H1 (cell line): ENCODE results near the gene FRMD4B. TPM values are rescaled to one million over a fixed set of nuclear protein-coding genes. Genes with fewer than 3 reads are reported as not detected.

Source experiments
- CTCF ChIA-PET: fragments of 300-600 bp; sonication (Branson Sonifier 250); formaldehyde crosslinking; loops from one replicate; lab custom pipeline; 2021; ENCODE audit not compliant: partially characterized antibody; lab: Charles Lee
- POLR2A ChIA-PET: fragments of 300-600 bp; sonication (Branson Sonifier 250); formaldehyde crosslinking; loops from one replicate; lab custom pipeline; 2021; ENCODE audit warnings: inconsistent platforms; ENCODE audit not compliant: partially characterized antibody; lab: Charles Lee
- DNase-seq, 2 experiments: peaks; one replicate each; pipeline versions ENCODE4 v3.0.0 to v3.0.0-alpha.2; 2010 to 2022; ENCODE audit warnings: low spot score in 2 of 2, low read depth in 1 of 2, mixed read lengths in 1 of 2
- FAIRE-seq: peaks from 2 replicates; lab custom pipeline; 2011; peaks lifted over from hg19 to GRCh38; lab: Jason Lieb, UNC
- H2AFZ ChIP-seq: 2 replicates; pipeline ENCODE4 v1.8.1; 2012; ENCODE audit warnings: low read length, inconsistent platforms
- H2AK5ac ChIP-seq: 2 replicates; pipeline ENCODE4 v1.6.1; 2013; ENCODE audit warnings: low read depth, low read length
- H2BK120ac ChIP-seq: replicated peaks from 2 replicates; pipeline ENCODE3; 2013; ENCODE audit warnings: low read depth, low read length, inconsistent platforms
- H2BK12ac ChIP-seq: 2 replicates; pipeline ENCODE4 v1.6.1; 2013; ENCODE audit warnings: low read depth, low read length
- H2BK15ac ChIP-seq: 2 replicates; pipeline ENCODE4 v1.6.1; 2013; ENCODE audit warnings: low read length
- H2BK20ac ChIP-seq: 2 replicates; pipeline ENCODE4 v1.6.1; 2013; ENCODE audit warnings: low read length
- H2BK5ac ChIP-seq: 2 replicates; pipeline ENCODE4 v1.6.1; 2013; ENCODE audit warnings: low read depth, low read length
- H3K14ac ChIP-seq: 2 replicates; pipeline ENCODE4 v1.6.1; 2013; ENCODE audit warnings: inconsistent platforms; ENCODE audit not compliant: insufficient read length
- H3K18ac ChIP-seq: 2 replicates; pipeline ENCODE4 v1.6.1; 2013; ENCODE audit warnings: low read length; ENCODE audit errors: extremely low read depth
- H3K23ac ChIP-seq: 2 replicates; pipeline ENCODE4 v1.6.1; 2013; ENCODE audit warnings: inconsistent platforms; ENCODE audit not compliant: insufficient read length
- H3K23me2 ChIP-seq: 2 replicates; pipeline ENCODE4 v1.6.1; 2013; ENCODE audit warnings: low read depth, low read length
- H3K27ac ChIP-seq: 2 replicates; pipeline ENCODE4 v1.6.1; 2011; ENCODE audit warnings: low read depth, low read length, inconsistent platforms
- H3K27me3 ChIP-seq, 4 experiments: replicated peaks in 1 of 4; 1 replicate in 1 of 4; 2 replicates in 3 of 4; pipeline versions ENCODE4 v1.6.1 to v1.8.1; 2011 to 2013; ENCODE audit warnings: low read length in 3 of 4, mild to moderate bottlenecking in 3 of 4, inconsistent platforms in 2 of 4, mixed read lengths in 2 of 4, moderate library complexity in 1 of 4; ENCODE audit not compliant: control insufficient read depth in 3 of 4, insufficient read depth in 3 of 4; ENCODE audit errors: extremely low read depth in 1 of 4
- H3K36me3 ChIP-seq, 4 experiments: 2 replicates each; pipeline versions ENCODE4 v1.6.1 to v1.8.1; 2011 to 2013; ENCODE audit warnings: mild to moderate bottlenecking in 4 of 4, low read length in 3 of 4, moderate library complexity in 2 of 4, control low read depth in 1 of 4, inconsistent platforms in 1 of 4; ENCODE audit not compliant: insufficient read depth in 4 of 4, control insufficient read depth in 2 of 4
- H3K4ac ChIP-seq: replicated peaks from 2 replicates; pipeline ENCODE3; 2013; ENCODE audit warnings: low read length, low read depth, mixed read lengths, inconsistent platforms; ENCODE audit not compliant: insufficient read length
- H3K4me1 ChIP-seq, 4 experiments: replicated peaks in 1 of 4; 1 replicate in 1 of 4; 2 replicates in 3 of 4; pipeline versions ENCODE4 v1.6.1 to v1.8.1; 2011 to 2013; ENCODE audit warnings: low read length in 3 of 4, inconsistent platforms in 2 of 4, mixed read lengths in 1 of 4; ENCODE audit not compliant: insufficient read depth in 4 of 4, control insufficient read depth in 3 of 4
- H3K4me2 ChIP-seq, 2 experiments: 2 replicates each; pipeline versions ENCODE4 v1.6.1 to v1.8.1; 2011 to 2013; ENCODE audit warnings: low read depth in 2 of 2, low read length in 2 of 2, control low read depth in 1 of 2, inconsistent platforms in 1 of 2, mild to moderate bottlenecking in 1 of 2; ENCODE audit not compliant: insufficient read depth in 1 of 2
- H3K4me3 ChIP-seq, 4 experiments: fragments of 200-600, 300-600 bp in 1 of 4; sonication (generic), shearing (Covaris generic), sonication (Bioruptor Twin) in 1 of 4; 2 replicates each; pipeline versions ENCODE4 v1.5.1 to v1.8.1; 2011 to 2016; ENCODE audit warnings: low read length in 4 of 4, low read depth in 3 of 4, control low read depth in 2 of 4, inconsistent platforms in 2 of 4, mild to moderate bottlenecking in 2 of 4, mixed read lengths in 1 of 4, moderate library complexity in 1 of 4; ENCODE audit not compliant: insufficient read depth in 2 of 4; ENCODE audit errors: extremely low read depth in 1 of 4
- H3K56ac ChIP-seq: replicated peaks from 2 replicates; pipeline ENCODE3; 2013; ENCODE audit warnings: low read depth, mild to moderate bottlenecking, mixed read lengths, low read length, inconsistent platforms; ENCODE audit not compliant: insufficient read length
- H3K79me1 ChIP-seq: 2 replicates; pipeline ENCODE4 v1.6.1; 2013; ENCODE audit warnings: low read depth, low read length, control low read depth
- H3K79me2 ChIP-seq, 2 experiments: 2 replicates each; pipeline versions ENCODE4 v1.6.1 to v1.8.1; 2012 to 2013; ENCODE audit warnings: low read length in 2 of 2, mild to moderate bottlenecking in 2 of 2, inconsistent platforms in 1 of 2; ENCODE audit not compliant: insufficient read depth in 2 of 2, control insufficient read depth in 1 of 2
- H3K9ac ChIP-seq, 4 experiments: replicated peaks in 1 of 4; 1 replicate in 1 of 4; 2 replicates in 3 of 4; pipeline versions ENCODE4 v1.6.1 to v1.8.1; 2011 to 2013; ENCODE audit warnings: low read depth in 3 of 4, low read length in 3 of 4, control low read depth in 2 of 4, mild to moderate bottlenecking in 2 of 4, moderate library complexity in 2 of 4, inconsistent platforms in 1 of 4; ENCODE audit errors: extremely low read depth in 1 of 4
- H3K9me3 ChIP-seq, 2 experiments: 2 replicates each; pipeline versions ENCODE4 v1.6.1 to v1.8.1; 2012 to 2013; ENCODE audit warnings: mild to moderate bottlenecking in 2 of 2, moderate library complexity in 2 of 2, control low read depth in 1 of 2, inconsistent platforms in 1 of 2, low read depth in 1 of 2, low read length in 1 of 2, mixed read lengths in 1 of 2; ENCODE audit not compliant: insufficient read depth in 2 of 2
- H4K20me1 ChIP-seq, 2 experiments: replicated peaks in 1 of 2; 2 replicates each; pipeline versions ENCODE3 to v1.8.1; 2011 to 2013; ENCODE audit warnings: inconsistent platforms in 2 of 2, low read length in 2 of 2, mild to moderate bottlenecking in 1 of 2; ENCODE audit not compliant: insufficient read depth in 2 of 2, control insufficient read depth in 1 of 2
- H4K5ac ChIP-seq: 2 replicates; pipeline ENCODE4 v1.6.1; 2013; ENCODE audit warnings: low read length, low read depth, mixed read lengths, inconsistent platforms; ENCODE audit not compliant: insufficient read length
- H4K8ac ChIP-seq: 2 replicates; pipeline ENCODE4 v1.8.0; 2013; ENCODE audit warnings: mild to moderate bottlenecking, moderate library complexity, low read length, inconsistent platforms; ENCODE audit not compliant: insufficient read depth; ENCODE audit errors: extremely low read depth
- H4K91ac ChIP-seq: replicated peaks from 2 replicates; pipeline ENCODE3; 2013; ENCODE audit warnings: low read length, mixed read lengths, inconsistent platforms; ENCODE audit not compliant: insufficient read length
- HDAC6 ChIP-seq: IDR thresholded peaks from one replicate; pipeline ENCODE4 v1.7.1; 2012; ENCODE audit warnings: low read depth, mild to moderate bottlenecking, inconsistent platforms, low read length, moderate library complexity
- PHF8 ChIP-seq: fragments of 200-600 bp; sonication (generic); conservative IDR thresholded peaks from 2 replicates; pipeline ENCODE4 v1.7.1; 2012; ENCODE audit warnings: low read depth, mild to moderate bottlenecking, inconsistent platforms, low read length, moderate library complexity
- RFX5 ChIP-seq: IDR thresholded peaks from 2 replicates; pipeline ENCODE4 v1.6.1; 2011; ENCODE audit warnings: low read depth, low read length, improper control_type of control experiment, borderline replicate concordance
- SIN3A ChIP-seq, 2 experiments: IDR thresholded peaks in 1 of 2; conservative IDR thresholded peaks in 1 of 2; 2 replicates each; pipeline ENCODE4 v1.6.1; 2011 to 2012; ENCODE audit warnings: low read length in 2 of 2, improper control_type of control experiment in 1 of 2, low read depth in 1 of 2, mild to moderate bottlenecking in 1 of 2
- TAF1 ChIP-seq: IDR thresholded peaks from 2 replicates; pipeline ENCODE4 v1.6.1; 2011; ENCODE audit warnings: mild to moderate bottlenecking, low read depth, low read length
- TCF12 ChIP-seq: IDR thresholded peaks from 2 replicates; pipeline ENCODE4 v1.6.1; 2011; ENCODE audit warnings: low read depth, mild to moderate bottlenecking, low read length
- WGBS, 2 experiments: shearing (Covaris generic) in 1 of 2; methylation state at CpG; one replicate each; pipeline versions ENCODE4 v1.1.6 to v1.1.7; 2013 to 2015; ENCODE audit warnings: low lambda C conversion rate in 2 of 2, mixed read lengths in 2 of 2, inconsistent platforms in 1 of 2, low coverage in 1 of 2, missing lambda C conversion rate in 1 of 2; ENCODE audit not compliant: insufficient replicate concordance in 2 of 2, insufficient coverage in 1 of 2, insufficient read length in 1 of 2; ENCODE audit errors: extremely low coverage in 1 of 2, missing lambda C conversion rate in 1 of 2; 5-methylcytosine and 5-hydroxymethylcytosine counted together
- polyA plus RNA-seq, 7 experiments: library from polyadenylated mRNA; depleted of rRNA in 3 of 7; stranded (reverse) in 5 of 7; unstranded in 2 of 7; fragments of >200 nt in 5 of 7; fragments of 200-250 nt in 2 of 7; gene quantifications; 1 replicate in 5 of 7; 2 replicates in 1 of 7; 4 replicates in 1 of 7; pipeline versions ENCODE4 v1.2.1 to v1.2.3, GENCODE V29; 2011 to 2013; ENCODE audit warnings: missing spikeins in 2 of 7, mixed read lengths in 2 of 7
- total RNA-seq: library from RNA; stranded (reverse); fragmentation: NEBNext Ultra II Directional; extraction: Animal tissue kit (Norgen Biotek cat#: 25700); gene quantifications from 2 replicates; pipeline ENCODE4 v1.2.1, GENCODE V29; 2021

FRMD4B gene
- total and polyA plus RNA-seq, 2 of the 8 experiments (the other 6 are each of a cell fraction or from before 2014, with no cell fraction given) = 2.7 to 7.2 TPM

DNA sequence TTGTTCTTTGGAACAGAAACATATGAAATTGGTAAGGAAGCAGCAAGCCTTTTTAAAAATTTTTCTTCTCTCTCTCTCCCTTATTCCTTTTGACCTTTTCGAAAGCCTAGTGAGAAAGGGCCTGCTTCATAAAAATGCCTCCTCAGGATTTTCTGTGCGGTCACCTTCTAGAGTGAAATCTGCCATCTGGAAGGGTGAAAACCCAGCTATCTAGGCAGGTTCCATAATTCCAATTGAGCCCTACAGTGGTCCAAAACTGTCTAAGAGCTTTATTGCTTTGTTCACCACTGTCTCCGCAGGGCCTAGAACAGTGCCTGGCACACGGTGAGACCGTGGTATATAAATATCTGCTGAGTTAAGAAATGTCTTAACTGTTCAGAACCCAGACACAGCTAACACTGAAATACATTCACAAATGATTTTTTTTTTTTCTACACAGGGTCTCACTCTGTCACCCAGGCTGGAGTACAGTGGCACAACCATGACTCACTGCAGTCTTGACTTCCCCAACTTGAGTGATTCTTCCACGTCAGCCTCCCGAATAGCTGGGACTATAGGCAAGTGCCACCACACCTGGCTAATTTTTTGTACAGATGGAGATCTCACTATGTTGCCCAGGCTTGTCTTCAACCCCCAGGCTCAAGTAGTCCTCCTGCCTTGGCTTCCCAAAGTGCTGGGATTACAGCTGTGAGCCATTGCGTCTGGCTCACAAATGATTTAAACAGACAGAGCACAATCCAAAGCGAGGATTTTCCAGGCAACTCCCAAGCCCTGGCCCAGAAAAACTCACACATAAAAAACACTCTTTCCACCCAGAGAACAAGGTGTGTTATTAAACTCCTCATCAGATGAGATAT lies 64.4 kb downstream of the FRMD4B start:
- no peak overlapping the region for H2BK15ac ChIP-seq
- FAIRE-seq = no peak
- H2BK12ac ChIP-seq = no peak overlapping the region
- peak overlapping the region; percentile 33 for H3K4ac ChIP-seq
- no peak overlapping the region for H3K23ac ChIP-seq
- no peak overlapping the region for H3K9ac ChIP-seq
- ChIA-PET POLR2A (interaction anchor here (0.7 to 1.2 kb wide), 2 partner anchors 87 to 100 kb away, joined by 3 to 4 read pairs; no protein-coding TSS in a partner anchor), CTCF (interaction anchor here (0.7 to 8.9 kb wide), 11 partner anchors 10 to 351 kb away, joined by 3 to 95 read pairs (median 5); no protein-coding TSS in a partner anchor)
- no peak overlapping the region for H2AFZ ChIP-seq
- no peak overlapping the region for H4K5ac ChIP-seq
- no peaks in the 10 kb centered on the region for H3K79me1 ChIP-seq
- no peak overlapping the region for H4K91ac ChIP-seq
- no peak overlapping the region for H3K56ac ChIP-seq
- no peak overlapping the region for H3K4me3 ChIP-seq
- no peak overlapping the region for H3K4me2 ChIP-seq
- H3K18ac ChIP-seq = no peak overlapping the region
- H3K27ac ChIP-seq = no peak overlapping the region
- peaks cover 0 to 4% (median 0%) of the 10 kb centered on the region in 4 experiments; a peak in 1 of 7 replicates for H3K4me1 ChIP-seq
- no peaks in the 10 kb centered on the region; a peak in 1 of 7 replicates for H3K27me3 ChIP-seq
- H2BK120ac ChIP-seq = no peak overlapping the region
- no peak overlapping the region for H2AK5ac ChIP-seq
- no peak overlapping the region for H2BK5ac ChIP-seq
- H4K8ac ChIP-seq = no peak overlapping the region
- H3K23me2 ChIP-seq = no peaks in the 10 kb centered on the region
- no peak overlapping the region for H2BK20ac ChIP-seq
- no peak overlapping the region for H3K14ac ChIP-seq
- no peaks in the 10 kb centered on the region for H3K79me2 ChIP-seq
- WGBS, 2 experiments = 86% methylated on average over 9 of the region's 9 CpGs; no CpG with 5 or more reads in 1 of the 2 experiments
- no peaks in the 10 kb centered on the region for H3K9me3 ChIP-seq
- H4K20me1 ChIP-seq = peaks cover 0 to 2% of the 10 kb centered on the region in 2 experiments
- no peaks in the 10 kb centered on the region for H3K36me3 ChIP-seq
- no peak for DNase-seq
- TF ChIP-seq TCF12 = no peak
- no peak for TF ChIP-seq SIN3A (conservative IDR thresholded peaks at IDR 0.05 in 1 of 2, IDR thresholded peaks at IDR 0.05 in 1 of 2; ENCODE audit: low read depth in 1 of 2, low read length in 2 of 2)
- no peak for TF ChIP-seq RFX5
- TF ChIP-seq TAF1 = no peak
- no peak for TF ChIP-seq PHF8
- TF ChIP-seq HDAC6 = no peak
